Vagina (tissue), 2 donors: ENCODE results near the gene RUNX3.

ENCODE experiments used
- POLR2A ChIP-seq, 2 donors: fragments of 450-650 bp; IDR thresholded peaks; one replicate each; pipeline ENCODE4 v1.6.1; 2017; ENCODE audit warnings: antibody characterized with exemption in 2 of 2, mild to moderate bottlenecking in 2 of 2, moderate library complexity in 2 of 2
- POLR2AphosphoS5 ChIP-seq, 2 donors: sonication (generic); formaldehyde crosslinking; IDR thresholded peaks; one replicate each; pipeline ENCODE4 v1.9.0; 2017; ENCODE audit warnings: antibody characterized with exemption in 2 of 2, mild to moderate bottlenecking in 2 of 2, low read depth in 1 of 2; ENCODE audit not compliant: insufficient read depth in 1 of 2
- TF ChIP-seq, protein P1 (sequence below), 3 experiments: fragments of 450-650 bp in 2 of 3; fragments of 200-600 bp in 1 of 3; sonication (generic) in 1 of 3; IDR thresholded peaks; one replicate each; pipeline ENCODE4 v1.5.1; 2017 to 2019; ENCODE audit warnings: antibody characterized with exemption in 3 of 3, mild to moderate bottlenecking in 2 of 3, moderate library complexity in 2 of 3

DNA sequence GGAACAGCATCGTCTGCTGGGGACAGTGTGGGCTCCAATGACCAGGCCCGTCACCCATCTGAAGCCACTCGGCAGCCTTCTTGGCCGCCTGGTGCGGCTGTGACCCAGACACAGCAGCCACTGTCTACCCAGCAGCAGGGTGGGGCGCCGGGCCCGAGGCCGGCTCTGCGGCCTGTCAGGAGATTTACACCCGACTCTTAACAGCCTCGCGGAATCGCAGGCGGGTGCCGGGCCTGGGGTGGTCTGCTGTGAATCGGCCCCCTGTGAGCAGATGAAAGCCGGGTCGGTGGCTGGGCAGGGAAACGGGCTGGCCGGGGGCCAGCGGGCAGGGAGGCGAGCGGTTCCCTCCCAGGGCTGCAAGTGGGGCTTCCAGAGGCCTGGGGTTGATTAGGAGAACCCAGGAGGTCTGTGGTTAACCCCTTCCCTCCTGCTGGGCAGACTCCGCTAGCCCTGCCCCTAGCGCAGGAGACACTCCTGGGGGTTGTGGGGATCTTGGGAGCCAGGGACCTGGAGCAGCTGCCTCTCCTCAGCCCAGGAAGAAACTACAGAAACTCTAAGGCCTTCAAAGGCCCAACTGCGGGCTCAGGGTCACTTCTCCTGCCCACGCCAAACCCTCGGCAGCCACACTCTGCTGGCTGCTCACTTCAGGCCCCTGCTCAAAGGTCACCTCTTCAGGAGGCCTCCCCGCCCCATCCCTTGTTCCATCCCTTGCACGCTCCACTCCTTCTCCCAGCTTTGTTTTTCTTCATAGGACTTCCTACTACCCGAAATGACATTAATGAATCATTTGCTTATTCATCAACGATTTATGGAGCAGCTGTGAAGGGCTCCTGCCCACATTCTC, 15.6 kb downstream of the RUNX3 start:
- TF ChIP-seq POLR2A (IDR thresholded peaks at IDR 0.05) (no peak), POLR2AphosphoS5 (IDR thresholded peaks at IDR 0.05; ENCODE audit: insufficient read depth in 1 of 2, low read depth in 1 of 2) (no peak)
- TF ChIP-seq, protein P1, sequence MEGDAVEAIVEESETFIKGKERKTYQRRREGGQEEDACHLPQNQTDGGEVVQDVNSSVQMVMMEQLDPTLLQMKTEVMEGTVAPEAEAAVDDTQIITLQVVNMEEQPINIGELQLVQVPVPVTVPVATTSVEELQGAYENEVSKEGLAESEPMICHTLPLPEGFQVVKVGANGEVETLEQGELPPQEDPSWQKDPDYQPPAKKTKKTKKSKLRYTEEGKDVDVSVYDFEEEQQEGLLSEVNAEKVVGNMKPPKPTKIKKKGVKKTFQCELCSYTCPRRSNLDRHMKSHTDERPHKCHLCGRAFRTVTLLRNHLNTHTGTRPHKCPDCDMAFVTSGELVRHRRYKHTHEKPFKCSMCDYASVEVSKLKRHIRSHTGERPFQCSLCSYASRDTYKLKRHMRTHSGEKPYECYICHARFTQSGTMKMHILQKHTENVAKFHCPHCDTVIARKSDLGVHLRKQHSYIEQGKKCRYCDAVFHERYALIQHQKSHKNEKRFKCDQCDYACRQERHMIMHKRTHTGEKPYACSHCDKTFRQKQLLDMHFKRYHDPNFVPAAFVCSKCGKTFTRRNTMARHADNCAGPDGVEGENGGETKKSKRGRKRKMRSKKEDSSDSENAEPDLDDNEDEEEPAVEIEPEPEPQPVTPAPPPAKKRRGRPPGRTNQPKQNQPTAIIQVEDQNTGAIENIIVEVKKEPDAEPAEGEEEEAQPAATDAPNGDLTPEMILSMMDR (IDR thresholded peaks at IDR 0.05) = no peak
